GM21529 (cell line): Measurements from ENCODE around the gene LUC7L3.
A peak's percentile ranks its signal among the peaks of the same experiment; 100 is the strongest.
"Not testable (repeated sequence)": the region's sequence is repeated elsewhere in the genome, so short reads cannot be mapped to it uniquely, and the experiment has no call there.

Experiments used
- ATAC-seq: cut with Tn5 transposase; IDR thresholded peaks from one replicate; pipeline ENCODE4 v1.9.1; 2021; ENCODE audit not compliant: unreplicated experiment

The LUC7L3 gene, protein sequence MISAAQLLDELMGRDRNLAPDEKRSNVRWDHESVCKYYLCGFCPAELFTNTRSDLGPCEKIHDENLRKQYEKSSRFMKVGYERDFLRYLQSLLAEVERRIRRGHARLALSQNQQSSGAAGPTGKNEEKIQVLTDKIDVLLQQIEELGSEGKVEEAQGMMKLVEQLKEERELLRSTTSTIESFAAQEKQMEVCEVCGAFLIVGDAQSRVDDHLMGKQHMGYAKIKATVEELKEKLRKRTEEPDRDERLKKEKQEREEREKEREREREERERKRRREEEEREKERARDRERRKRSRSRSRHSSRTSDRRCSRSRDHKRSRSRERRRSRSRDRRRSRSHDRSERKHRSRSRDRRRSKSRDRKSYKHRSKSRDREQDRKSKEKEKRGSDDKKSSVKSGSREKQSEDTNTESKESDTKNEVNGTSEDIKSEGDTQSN

DNA sequence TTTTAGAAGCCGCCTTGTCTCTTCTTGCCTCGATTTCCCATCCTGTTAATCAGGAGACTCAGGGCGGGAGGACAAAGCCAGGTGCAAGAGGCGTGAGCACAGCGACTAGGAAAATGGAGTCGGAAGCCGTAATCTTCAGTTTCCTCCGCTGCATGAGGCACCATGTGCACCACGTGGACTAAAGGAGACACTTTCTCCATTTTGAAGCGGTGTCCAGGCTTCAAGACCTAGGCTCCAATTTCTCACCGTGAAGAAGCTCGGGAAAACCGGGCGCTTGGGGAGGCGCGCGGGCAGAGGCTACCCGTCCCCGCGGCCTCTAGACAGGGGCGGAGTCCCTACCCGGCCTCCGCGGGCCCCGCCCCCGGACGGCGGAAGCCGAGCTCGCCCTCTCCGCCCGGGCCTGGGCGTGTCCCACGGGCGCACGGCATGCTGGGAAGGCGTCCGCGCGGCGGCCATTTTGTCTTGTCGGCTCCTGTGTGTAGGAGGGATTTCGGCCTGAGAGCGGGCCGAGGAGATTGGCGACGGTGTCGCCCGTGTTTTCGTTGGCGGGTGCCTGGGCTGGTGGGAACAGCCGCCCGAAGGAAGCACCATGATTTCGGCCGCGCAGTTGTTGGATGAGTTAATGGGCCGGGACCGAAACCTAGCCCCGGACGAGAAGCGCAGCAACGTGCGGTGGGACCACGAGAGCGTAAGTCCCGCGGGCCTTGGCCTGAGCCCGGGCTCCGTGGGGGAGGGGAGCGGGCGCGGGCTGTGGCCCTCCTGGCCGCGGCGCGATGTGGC is at the start of gene LUC7L3:
Gene LUC7L3 (plus strand): TSS at position 460 of the 780 bp plus-strand sequence. CDS start 130 bp downstream, at position 590.
- ATAC-seq, result peak; percentile 85

DNA sequence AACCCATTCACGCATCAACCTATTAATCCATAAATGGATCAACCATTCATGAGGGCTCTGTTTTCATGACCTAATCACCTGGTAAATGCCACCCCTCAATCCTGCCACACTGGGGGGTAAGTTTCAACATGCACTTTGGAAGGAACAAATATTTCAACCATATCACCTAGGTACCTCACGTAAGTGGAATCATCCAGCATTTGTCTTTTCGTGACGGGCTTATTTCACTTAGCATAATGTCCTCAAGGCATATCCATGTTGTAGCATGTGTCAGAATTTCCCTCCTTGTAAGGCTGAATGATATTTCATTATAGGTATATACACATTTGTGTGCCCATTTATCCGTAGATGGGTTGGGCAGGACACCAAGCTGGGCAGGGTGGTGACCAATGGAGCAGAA is 47.3 kb upstream of the LUC7L3 start:
- ATAC-seq, result no peak

DNA sequence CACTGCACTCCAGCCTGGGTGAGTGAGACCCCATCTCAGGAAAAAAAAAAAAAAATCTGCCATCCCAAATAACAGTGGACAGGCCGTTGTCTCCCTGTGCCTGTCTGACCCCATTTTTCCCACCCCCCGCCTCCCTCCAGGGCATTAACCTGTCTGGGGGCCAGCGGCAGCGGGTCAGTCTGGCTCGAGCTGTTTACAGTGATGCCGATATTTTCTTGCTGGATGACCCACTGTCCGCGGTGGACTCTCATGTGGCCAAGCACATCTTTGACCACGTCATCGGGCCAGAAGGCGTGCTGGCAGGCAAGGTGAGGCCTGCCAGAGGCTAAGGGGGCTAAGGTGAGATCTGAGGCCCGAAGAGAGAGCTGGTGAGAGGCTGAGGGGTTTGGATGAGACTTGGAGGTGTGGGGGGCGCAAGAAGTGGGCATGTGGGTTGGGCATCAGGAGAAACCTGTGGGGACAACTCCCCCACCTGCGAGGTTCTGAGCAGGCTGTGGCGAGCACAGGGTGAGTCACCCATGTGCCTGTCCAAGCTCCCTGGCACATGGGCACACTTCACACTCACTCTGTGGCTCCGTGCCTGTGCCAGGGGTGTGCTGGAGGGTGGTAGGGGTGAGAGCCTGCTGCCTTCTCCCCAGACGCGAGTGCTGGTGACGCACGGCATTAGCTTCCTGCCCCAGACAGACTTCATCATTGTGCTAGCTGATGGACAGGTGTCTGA is 46.4 kb upstream of the LUC7L3 start:
- ATAC-seq, result no peak

DNA sequence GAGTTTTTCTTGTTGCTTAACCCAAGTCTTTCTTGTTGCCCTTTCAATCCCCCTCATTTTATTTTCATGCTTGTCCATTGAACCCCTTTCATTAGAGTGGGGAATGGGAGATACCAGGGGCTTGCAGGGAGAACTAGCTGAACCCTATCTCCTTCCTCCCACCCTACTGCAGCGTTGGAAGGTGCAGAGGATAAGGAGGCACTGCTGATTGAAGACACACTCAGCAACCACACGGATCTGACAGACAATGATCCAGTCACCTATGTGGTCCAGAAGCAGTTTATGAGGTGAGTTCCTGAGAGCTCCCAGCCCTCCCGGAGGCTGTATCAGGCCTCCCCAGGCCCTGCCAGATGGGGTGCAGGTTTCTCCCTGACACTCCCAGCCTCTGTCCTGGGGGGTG is 44.2 kb upstream of the LUC7L3 start:
- ATAC-seq, result no peak

DNA sequence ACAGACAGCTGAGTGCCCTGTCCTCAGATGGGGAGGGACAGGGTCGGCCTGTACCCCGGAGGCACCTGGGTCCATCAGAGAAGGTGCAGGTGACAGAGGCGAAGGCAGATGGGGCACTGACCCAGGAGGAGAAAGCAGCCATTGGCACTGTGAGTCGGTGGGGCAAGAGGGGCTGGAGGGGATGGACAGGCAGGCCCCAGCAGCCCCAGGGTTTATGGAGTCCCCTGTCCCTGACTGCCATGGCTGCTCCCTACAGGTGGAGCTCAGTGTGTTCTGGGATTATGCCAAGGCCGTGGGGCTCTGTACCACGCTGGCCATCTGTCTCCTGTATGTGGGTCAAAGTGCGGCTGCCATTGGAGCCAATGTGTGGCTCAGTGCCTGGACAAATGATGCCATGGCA is 43.8 kb upstream of the LUC7L3 start:
- ATAC-seq, result no peak

DNA sequence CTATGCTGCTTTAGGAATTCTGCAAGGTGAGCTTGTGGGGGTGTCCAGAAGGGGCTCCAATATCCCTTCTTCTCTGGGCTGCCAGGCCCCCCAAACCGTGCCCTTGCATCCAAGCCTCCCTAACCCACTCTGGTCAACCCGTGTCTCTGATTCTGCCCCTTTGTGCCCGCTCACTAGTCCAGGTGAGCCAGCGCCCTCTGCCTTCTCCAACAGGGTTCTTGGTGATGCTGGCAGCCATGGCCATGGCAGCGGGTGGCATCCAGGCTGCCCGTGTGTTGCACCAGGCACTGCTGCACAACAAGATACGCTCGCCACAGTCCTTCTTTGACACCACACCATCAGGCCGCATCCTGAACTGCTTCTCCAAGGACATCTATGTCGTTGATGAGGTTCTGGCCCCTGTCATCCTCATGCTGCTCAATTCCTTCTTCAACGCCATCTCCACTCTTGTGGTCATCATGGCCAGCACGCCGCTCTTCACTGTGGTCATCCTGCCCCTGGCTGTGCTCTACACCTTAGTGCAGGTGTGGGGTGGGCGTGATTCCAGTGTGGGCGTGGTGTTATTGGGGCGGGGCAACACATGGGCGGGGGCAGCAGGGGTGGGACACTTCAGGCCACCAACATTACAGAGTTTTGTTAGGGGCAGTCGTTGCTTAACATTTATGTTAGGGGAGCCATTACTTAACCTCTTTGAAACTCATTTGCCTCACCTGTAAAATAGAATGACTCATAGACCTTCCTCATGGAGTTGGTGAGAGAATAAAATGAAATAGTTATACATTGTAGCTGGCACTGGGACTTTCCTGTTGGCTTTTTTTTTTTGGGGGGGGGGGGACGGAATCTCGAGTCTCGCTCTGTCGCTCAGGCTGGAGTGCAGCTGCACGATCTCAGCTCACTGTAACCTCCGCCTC is 43.1 kb upstream of the LUC7L3 start:
- ATAC-seq, result no peak

DNA sequence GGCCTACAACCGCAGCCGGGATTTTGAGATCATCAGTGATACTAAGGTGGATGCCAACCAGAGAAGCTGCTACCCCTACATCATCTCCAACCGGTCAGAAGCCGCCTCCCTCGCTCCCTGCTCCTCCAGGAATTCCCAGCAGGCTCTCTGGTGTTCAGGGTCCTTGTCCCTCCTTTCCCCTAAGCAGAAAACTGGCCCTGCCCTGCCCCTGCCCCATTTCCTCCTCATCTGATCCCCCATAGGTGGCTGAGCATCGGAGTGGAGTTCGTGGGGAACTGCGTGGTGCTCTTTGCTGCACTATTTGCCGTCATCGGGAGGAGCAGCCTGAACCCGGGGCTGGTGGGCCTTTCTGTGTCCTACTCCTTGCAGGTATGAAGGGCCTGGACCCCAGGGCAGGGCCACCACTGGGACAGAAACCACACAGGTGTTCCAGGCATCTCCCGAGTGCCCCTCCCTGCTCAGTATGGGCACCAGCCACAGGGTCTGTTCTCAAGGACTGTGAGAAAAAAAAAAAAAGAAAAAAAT is 41.5 kb upstream of the LUC7L3 start:
- ATAC-seq, result no peak

DNA sequence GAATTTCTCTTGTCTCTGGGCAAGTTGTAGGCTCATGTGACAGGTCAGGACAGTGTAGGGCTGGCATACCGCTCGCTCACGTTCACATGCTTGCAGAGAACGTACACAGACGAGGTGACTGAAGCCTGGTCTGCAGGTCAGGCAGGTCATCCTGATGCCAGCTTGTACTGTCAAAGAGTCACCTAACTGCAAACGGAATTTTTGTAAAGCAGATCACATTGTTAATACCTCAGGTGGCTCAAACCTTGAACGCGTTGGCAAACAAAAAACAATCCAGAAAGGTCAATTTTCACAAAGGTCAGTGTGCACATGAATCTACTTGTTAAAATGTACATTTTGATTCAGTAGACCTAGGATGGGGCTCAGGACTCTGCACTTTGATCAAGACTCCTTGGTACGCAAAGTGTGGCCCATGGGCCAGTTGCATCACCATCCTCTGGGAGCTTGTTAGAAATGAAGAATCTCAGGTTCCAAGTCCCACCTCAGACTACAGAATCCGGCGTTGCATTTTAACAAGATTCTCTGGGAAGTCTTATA is 40.3 kb upstream of the LUC7L3 start:
- no peak for ATAC-seq

DNA sequence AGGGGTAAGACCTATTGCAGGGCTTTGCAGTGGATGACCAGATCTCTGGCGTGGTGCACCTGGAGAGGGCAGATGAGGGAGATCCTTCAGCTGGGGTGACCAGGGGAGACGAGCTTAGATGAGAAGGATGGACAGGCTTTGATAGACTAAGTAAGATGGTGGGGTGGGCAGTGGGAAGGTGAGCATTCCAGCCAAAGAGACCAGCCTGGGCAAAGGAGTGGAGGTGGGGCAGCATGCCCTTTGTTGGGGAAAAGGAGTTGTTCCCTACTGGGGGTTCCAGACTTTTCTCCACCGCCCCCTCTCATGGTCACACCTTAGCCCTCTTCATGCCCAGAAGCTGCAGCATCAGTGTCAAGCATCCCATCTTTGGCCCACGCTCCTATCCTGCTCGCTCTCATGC is 39.3 kb upstream of the LUC7L3 start:
- no peak for ATAC-seq

DNA sequence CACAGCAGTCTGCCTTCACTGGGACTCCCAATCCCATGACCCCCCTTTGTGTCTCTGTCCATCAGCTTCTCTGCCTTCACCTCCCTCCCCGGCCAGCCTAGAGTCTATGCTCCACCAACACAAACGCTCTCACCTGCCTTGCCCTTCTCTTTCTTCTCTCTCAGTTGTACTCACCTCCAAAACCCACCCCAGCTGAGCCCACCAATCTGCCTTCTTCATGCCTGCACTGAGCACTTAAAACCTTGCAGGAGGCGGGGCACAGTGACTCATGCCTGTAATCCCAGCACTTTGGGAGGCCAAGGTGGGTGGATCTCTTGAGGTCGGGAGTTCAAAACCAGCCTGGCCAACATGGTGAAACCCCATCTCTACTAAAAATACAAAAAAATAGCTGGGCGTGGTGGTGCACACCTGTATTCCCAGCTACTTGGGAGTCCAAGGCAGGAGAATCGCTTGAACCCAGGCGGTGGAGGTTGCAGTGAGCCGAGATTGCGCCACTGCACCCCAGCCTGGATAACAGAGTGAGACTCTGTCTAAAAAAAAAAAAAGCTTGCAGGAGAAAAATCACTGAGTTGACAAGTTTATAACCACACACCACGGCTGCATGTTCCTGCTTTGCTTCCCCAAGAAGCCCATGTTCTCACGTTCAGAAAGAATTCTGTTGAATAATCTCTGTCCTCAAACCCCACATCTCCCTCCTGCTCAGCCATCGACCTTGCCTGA is 38.7 kb upstream of the LUC7L3 start:
- not testable (repeated sequence) for ATAC-seq

DNA sequence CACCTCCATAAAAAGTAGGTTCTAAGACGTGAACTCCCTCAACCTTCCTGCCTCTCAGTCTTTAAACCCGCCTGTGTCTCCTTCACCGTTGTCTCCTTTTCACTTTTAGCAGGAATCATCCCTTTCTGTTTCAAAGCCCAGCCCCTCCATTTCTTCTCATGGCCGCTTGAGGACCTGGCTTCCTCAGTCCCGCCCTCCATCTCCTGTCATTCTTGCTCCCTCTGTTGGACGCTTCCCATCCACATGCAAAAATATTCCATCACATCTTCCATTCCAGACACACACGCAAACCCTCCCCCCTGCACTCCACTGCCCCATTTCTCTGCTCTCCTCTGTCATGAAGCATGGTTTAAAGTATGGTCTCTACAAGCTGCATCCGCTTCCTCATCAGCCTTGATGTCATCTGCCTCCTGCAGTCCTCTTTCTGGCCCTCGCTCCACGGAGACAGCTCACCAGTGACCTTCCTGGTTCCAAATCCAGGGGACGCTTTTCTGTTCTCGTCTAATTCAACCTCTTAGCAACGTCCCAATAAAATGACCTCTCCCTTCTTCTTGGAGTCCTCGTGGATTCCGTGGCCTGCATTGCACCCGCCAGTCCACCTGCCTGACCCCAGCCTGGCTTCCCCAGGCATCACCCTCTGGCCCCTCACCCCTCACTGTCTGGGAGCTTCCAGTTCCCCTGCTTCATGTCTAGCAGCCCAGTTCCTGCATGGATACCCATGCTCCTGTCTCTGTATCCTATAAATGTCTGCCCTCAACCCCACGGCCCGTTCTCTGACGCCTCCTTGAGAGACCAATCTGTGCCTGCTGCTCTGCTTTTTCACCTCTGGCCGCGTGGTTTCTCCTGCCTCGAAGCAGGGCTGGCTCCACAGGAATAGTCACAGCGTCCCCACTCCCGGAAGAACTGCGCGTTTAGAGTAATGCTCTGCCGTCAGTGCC is 37.9 kb upstream of the LUC7L3 start:
- no peak for ATAC-seq

DNA sequence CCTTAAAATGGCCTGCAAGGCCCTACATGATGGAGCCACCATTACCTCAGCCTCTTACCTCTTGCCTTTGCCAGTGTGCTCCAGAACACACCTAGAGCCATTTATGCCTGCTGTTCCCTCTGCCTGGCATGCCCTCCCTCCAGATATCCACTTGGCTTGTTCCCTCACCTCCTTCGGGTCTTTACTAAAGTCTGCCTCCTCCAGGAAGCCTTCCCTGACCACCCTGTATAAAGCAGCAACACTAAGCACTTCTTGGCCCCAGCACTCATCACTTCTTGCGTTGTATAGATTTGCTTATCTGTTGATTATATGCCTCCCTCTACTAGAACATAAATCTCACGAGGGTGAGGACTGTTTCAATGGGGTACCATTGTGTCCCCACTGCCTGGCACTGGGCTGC is 37.0 kb upstream of the LUC7L3 start:
- no peak for ATAC-seq

DNA sequence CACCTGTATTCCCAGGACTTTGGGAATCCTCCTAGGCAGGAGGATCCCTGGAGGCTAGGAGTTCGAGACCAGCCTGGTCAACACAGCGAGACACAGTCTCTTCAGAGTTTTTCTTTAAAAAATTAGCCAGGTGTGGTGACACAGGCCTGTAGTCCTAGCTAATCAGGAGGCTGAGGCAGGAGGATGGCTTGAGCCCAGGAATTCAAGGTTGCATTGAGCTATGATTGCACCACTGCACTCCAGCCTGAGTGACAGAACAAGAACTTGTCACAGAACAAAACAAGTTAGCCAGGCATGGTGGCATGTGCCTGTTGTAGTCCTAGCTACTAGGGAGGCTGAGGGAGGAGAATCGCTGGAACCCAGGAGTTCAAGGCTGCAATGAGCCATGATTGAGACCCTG is 36.5 kb upstream of the LUC7L3 start:
- no peak for ATAC-seq

DNA sequence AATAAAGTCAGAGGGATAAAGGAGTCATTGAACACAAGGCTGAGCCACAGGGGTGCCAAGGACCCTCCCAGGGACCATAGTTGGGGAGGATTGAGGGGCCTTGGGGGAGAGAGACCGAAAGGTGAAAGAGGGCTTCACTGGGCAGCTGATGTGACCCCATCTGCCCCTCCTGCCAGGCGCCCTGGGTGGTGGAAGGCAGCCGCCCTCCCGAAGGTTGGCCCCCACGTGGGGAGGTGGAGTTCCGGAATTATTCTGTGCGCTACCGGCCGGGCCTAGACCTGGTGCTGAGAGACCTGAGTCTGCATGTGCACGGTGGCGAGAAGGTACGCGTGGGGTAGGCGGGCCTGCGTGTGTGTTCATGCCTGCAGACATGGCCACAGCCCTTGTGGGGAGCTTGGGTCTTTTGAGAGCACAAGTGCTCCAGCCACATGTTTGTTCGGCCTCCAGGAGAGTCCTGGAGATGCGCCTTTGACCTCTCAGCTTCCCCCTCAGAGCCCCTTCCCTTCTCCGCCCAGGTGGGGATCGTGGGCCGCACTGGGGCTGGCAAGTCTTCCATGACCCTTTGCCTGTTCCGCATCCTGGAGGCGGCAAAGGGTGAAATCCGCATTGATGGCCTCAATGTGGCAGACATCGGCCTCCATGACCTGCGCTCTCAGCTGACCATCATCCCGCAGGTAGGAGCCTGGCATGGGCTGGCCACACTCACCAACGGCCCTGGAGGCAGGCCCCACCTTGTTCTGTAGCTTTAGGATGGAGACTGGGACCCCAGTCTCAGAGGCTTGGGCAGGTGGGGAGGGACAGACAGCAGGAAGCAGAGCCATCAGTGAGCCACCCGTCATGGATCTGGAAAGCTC is 35.7 kb upstream of the LUC7L3 start:
- ATAC-seq, result no peak

DNA sequence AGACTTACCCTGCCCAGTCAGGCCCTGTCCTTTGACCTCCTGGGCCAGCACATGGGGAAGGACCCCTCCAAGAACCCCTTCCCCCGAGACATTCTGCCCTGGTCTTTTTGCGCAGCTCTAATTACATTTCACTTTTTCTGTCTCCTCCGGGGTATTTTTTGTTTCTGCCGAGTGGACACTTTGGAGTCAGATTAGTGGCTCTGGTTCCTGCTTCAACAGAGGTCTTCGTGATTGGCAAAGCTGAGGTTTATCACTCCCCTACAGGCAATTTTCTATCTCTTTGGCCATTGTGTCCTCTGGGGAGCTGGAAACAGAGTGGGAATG is 35.2 kb upstream of the LUC7L3 start:
- ATAC-seq, result no peak

DNA sequence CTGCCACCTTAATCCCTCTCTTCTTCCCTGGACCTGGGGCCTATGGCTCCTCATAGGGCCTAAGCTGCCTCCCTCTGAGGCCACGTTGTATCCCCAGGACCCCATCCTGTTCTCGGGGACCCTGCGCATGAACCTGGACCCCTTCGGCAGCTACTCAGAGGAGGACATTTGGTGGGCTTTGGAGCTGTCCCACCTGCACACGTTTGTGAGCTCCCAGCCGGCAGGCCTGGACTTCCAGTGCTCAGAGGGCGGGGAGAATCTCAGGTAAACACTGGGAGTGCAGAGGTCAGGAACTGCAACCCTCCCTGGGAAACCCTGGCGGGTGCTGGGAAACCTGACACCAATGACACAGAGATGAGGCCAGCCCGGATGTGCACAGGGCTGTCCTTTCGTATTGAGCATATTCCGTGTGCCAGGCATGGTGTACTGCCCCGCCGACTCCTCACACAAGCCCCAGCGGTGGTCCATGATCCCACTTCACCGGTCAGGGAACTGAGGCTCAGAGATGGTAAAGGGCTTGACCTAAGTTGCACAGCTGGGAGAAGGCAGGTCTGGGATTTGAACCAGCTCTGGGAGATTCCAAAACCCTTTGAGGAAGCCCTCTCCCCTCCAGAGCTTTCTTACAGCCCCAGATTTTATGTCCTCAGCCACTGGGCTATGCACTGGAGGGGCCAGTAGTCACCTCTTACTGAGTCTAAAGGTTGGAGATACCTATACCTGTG is 34.6 kb upstream of the LUC7L3 start:
- no peak for ATAC-seq

DNA sequence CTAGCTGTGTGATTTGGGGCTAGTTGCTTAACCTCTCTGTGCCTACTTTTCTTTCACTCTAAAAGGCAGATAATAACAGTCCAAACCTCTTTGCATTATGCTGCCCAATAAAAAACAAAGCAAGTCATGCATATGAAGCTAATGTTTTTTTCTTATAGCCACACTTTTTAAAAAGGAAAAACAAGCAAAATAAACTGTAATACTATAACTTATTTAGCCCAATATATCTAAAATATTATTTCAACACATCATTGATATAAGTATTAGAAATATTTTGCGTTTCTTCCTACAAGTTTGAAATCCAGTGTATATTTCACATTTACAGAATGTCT is 34.1 kb upstream of the LUC7L3 start:
- ATAC-seq, result no peak
